ENCODE results near the gene ABCA7.

Gene ABCA7

DNA sequence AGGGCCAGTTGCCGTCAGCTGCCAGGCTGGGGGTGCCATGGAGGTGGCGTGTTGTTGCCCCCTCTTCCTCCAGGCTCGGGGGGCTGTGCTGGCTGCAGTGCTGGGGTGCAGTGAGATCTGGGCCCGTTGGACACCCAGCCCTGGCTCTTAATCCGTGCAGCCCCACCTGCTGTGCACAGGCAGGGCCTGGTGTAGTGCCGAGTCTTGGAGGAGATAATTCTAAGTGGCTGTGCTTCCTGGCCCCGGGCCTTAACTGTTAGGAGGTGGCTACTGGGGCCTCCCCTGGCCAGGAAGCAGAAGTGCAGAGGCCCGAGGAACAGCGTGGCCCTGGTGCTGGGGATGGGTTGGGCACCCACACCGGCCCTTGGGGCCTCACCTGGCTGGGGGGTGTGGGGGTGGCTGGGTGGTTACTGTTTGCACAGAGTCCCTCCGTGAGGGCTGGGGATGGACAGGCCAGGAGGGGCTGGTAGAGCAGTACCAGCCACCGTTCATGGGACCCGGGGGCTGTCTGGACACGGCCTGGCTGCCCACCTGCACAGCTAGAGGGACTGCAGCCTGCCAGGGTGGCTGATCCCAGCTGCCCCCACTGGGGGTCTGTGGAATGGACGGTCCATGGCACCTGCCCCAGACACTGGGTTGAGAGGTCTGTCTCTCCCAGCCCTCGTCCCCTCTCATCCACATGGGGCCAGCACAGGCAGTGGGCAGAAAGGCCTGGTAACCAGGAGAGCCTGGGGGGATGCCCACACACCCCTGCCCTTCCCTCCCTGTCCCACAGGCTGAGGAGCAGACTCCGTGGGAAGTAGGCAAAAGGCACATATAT is 67.1 kb downstream of the ABCA7 start:
- no peak overlapping the region for H2AFZ ChIP-seq (ENCODE audit: low read length)
- no peaks in the 10 kb centered on the region for H3K27me3 ChIP-seq (replicated peaks; ENCODE audit: insufficient read depth, low read length)
- peaks cover 3% of the 10 kb centered on the region; the same call in 1 of the 2 replicates for H3K4me1 ChIP-seq (ENCODE audit: low read length)
- no peak overlapping the region for H3K4me3 ChIP-seq (ENCODE audit: low read length)
- H3K4me2 ChIP-seq (ENCODE audit: low read depth, low read length): no peak overlapping the region
- no peaks in the 10 kb centered on the region for H4K20me1 ChIP-seq (ENCODE audit: insufficient read depth, low read length)
- no peak overlapping the region for H3K9ac ChIP-seq (ENCODE audit: low read length)
- no peaks in the 10 kb centered on the region for H3K9me3 ChIP-seq (replicated peaks; ENCODE audit: insufficient read depth, low read length)
- H3K9me2 ChIP-seq (replicated peaks; ENCODE audit: insufficient read depth, low read length): no peaks in the 10 kb centered on the region
- peaks cover 7% of the 10 kb centered on the region; the same call in 1 of the 2 replicates for H3F3A ChIP-seq (ENCODE audit: insufficient read depth, low read length)
- peaks cover 22% of the 10 kb centered on the region for H3K79me2 ChIP-seq (ENCODE audit: low read length)
- no peak for TF ChIP-seq EZH2phosphoT487 (IDR thresholded peaks at IDR 0.05; ENCODE audit: low read length)
- TF ChIP-seq, protein P1, sequence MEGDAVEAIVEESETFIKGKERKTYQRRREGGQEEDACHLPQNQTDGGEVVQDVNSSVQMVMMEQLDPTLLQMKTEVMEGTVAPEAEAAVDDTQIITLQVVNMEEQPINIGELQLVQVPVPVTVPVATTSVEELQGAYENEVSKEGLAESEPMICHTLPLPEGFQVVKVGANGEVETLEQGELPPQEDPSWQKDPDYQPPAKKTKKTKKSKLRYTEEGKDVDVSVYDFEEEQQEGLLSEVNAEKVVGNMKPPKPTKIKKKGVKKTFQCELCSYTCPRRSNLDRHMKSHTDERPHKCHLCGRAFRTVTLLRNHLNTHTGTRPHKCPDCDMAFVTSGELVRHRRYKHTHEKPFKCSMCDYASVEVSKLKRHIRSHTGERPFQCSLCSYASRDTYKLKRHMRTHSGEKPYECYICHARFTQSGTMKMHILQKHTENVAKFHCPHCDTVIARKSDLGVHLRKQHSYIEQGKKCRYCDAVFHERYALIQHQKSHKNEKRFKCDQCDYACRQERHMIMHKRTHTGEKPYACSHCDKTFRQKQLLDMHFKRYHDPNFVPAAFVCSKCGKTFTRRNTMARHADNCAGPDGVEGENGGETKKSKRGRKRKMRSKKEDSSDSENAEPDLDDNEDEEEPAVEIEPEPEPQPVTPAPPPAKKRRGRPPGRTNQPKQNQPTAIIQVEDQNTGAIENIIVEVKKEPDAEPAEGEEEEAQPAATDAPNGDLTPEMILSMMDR (IDR thresholded peaks at IDR 0.05; ENCODE audit: low read length): no peak
- no peak for TF ChIP-seq EZH2 (optimal IDR thresholded peaks at IDR 0.05; ENCODE audit: low read depth, low read length)
- H3K27ac ChIP-seq (ENCODE audit: low read length): no peak overlapping the region
- no peaks in the 10 kb centered on the region for H3K36me3 ChIP-seq (replicated peaks; ENCODE audit: insufficient read depth, low read length)
- DNase-seq: no peak

DNA sequence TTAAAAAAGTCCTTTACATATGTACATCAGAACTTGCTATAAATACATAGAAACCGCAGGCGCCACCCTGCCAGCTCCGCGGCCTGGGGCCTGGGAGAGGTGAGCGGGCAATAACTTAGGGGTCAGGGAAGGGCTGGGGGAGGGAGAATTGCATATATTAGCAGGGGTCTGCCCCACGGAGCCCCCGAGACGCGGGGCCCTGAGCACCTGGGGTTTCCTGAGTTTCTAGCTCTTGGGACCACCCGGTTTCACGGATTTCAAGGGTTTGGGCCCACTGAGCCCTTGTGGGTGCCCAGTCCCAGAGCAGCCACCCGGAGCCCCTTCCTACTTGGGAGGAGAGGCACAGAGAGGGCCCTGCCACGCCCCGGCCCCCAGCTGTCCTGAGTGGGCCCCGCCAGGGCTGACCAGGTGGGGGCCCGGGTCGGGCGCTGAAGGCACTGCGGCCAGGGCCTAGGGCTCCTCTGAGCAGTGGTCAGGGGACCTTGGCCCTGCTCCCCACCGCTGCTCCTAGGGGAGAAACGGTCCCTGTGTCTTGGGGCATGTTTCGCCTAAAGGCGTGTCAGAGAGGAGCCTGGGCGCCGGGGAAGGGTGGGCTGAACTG is 67.9 kb downstream of the ABCA7 start:
- Histone ChIP-seq H3K27ac (ENCODE audit: low read length) (no peak overlapping the region), H3K36me3 (replicated peaks; ENCODE audit: insufficient read depth, low read length) (no peaks in the 10 kb centered on the region), H3K4me3 (ENCODE audit: low read length) (no peak overlapping the region), H3K79me2 (ENCODE audit: low read length) (peaks cover 22% of the 10 kb centered on the region), H3K27me3 (replicated peaks; ENCODE audit: insufficient read depth, low read length) (no peaks in the 10 kb centered on the region), H2AFZ (ENCODE audit: low read length) (no peak overlapping the region), H4K20me1 (ENCODE audit: insufficient read depth, low read length) (no peaks in the 10 kb centered on the region), H3K9me3 (replicated peaks; ENCODE audit: insufficient read depth, low read length) (no peaks in the 10 kb centered on the region), H3K4me2 (ENCODE audit: low read depth, low read length) (no peak overlapping the region), H3F3A (ENCODE audit: insufficient read depth, low read length) (peaks cover 7% of the 10 kb centered on the region; the same call in 1 of the 2 replicates), H3K4me1 (ENCODE audit: low read length) (peaks cover 3% of the 10 kb centered on the region; the same call in 1 of the 2 replicates), H3K9ac (ENCODE audit: low read length) (no peak overlapping the region), H3K9me2 (replicated peaks; ENCODE audit: insufficient read depth, low read length) (no peaks in the 10 kb centered on the region)
- no peak for DNase-seq
- TF ChIP-seq EZH2phosphoT487 (IDR thresholded peaks at IDR 0.05; ENCODE audit: low read length) (no peak), EZH2 (optimal IDR thresholded peaks at IDR 0.05; ENCODE audit: low read depth, low read length) (no peak)
- TF ChIP-seq, protein P1 (IDR thresholded peaks at IDR 0.05; ENCODE audit: low read length): no peak

DNA sequence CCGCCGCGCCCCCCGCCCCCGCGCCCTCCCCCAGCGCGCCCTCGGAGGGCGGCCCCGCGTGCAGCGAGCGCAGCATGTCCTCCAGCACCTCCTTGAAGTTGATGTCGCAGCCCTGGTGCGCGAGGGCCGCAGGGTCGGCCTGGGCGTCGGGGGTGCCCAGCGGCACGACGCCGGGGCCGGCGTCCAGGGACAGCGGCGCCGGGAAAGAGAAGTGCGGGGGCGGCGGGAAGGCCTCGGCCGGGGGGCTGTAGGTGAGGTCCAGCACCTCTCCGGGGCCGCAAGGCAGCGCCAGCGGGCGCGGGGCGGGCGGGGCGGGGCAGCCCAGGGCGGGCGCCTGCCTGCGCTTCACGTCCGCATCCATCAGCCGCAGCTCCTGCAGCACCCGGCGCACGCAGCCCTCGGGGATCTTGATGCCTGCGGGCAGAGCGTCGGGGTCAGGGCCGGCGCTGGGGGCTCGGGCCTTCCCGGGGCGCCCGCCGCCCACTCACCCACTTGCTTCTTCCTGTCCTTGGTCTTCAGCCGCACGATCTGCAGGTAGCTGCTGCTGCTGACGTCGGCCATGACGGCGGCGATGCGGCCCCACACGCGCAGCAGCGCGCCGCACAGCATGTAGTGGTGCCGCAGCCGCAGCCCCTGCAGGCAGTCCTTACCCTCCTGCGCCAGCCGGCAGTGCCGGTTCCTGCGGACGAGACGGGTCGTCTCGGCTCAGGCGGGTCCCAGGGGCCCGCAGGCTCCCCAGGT is 68.6 kb downstream of the ABCA7 start:
- DNase-seq: no peak
- Histone ChIP-seq H3K9me2 (replicated peaks; ENCODE audit: insufficient read depth, low read length) (no peaks in the 10 kb centered on the region), H3K9me3 (replicated peaks; ENCODE audit: insufficient read depth, low read length) (no peaks in the 10 kb centered on the region), H3K4me3 (ENCODE audit: low read length) (no peak overlapping the region), H4K20me1 (ENCODE audit: insufficient read depth, low read length) (no peaks in the 10 kb centered on the region), H3K27ac (ENCODE audit: low read length) (no peak overlapping the region), H3K9ac (ENCODE audit: low read length) (no peak overlapping the region), H3K4me2 (ENCODE audit: low read depth, low read length) (no peak overlapping the region), H3F3A (ENCODE audit: insufficient read depth, low read length) (0 out of 2 replicates have a peak, but pooled peaks cover 7% of the 10 kb centered on the region), H3K27me3 (replicated peaks; ENCODE audit: insufficient read depth, low read length) (no peaks in the 10 kb centered on the region), H3K36me3 (replicated peaks; ENCODE audit: insufficient read depth, low read length) (no peaks in the 10 kb centered on the region), H2AFZ (ENCODE audit: low read length) (no peak overlapping the region), H3K79me2 (ENCODE audit: low read length) (peaks cover 22% of the 10 kb centered on the region), H3K4me1 (ENCODE audit: low read length) (no peaks in the 10 kb centered on the region)
- no peak for TF ChIP-seq EZH2phosphoT487 (IDR thresholded peaks at IDR 0.05; ENCODE audit: low read length)
- TF ChIP-seq, protein P1 (IDR thresholded peaks at IDR 0.05; ENCODE audit: low read length): no peak
- no peak for TF ChIP-seq EZH2 (optimal IDR thresholded peaks at IDR 0.05; ENCODE audit: low read depth, low read length)
